HepG2 (cell line): ENCODE results near the gene CRAT. TPM values are rescaled to one million over a fixed set of nuclear protein-coding genes. Genes with fewer than 3 reads are reported as not detected.

Experiments
- AHDC1 ChIP-seq: sonication (generic); formaldehyde crosslinking; IDR thresholded peaks from 2 replicates; pipeline ENCODE4 v1.5.1; 2020; ENCODE audit warnings: mild to moderate bottlenecking, missing genetic modification reagents, borderline replicate concordance
- AHR ChIP-seq: IDR thresholded peaks from 2 replicates; pipeline ENCODE4 v1.6.1; 2018; ENCODE audit warnings: missing genetic modification reagents, missing compliant biosample characterization
- ARID2 ChIP-seq: sonication (generic); formaldehyde crosslinking; IDR thresholded peaks from 2 replicates; pipeline ENCODE4 v1.8.1; 2022; ENCODE audit warnings: mild to moderate bottlenecking, missing genetic modification reagents, borderline replicate concordance
- ATM ChIP-seq: fragments of 450-650 bp; IDR thresholded peaks from 2 replicates; pipeline ENCODE4 v1.7.1; 2017; ENCODE audit warnings: mild to moderate bottlenecking, borderline replicate concordance
- CENPT ChIP-seq: sonication (generic); formaldehyde crosslinking; IDR thresholded peaks from 2 replicates; pipeline ENCODE4 v1.8.0; 2022; ENCODE audit warnings: low read depth, mild to moderate bottlenecking, moderate library complexity, missing genetic modification reagents
- CTCF ChIP-seq: sonication (generic); formaldehyde crosslinking; IDR thresholded peaks from 2 replicates; pipeline ENCODE4 v1.5.0; 2020; ENCODE audit warnings: mild to moderate bottlenecking, missing genetic modification reagents, moderate library complexity
- FOXK2 ChIP-seq: fragments of 450-650 bp; IDR thresholded peaks from 2 replicates; pipeline ENCODE4 v1.6.1; 2016
- RBFOX2 ChIP-seq: fragments of 200-400 bp; formaldehyde crosslinking; IDR thresholded peaks from 2 replicates; pipeline ENCODE4 v1.6.1; 2017; ENCODE audit warnings: low read depth, mild to moderate bottlenecking, low read length
- RBM39 ChIP-seq: fragments of 200-400 bp; formaldehyde crosslinking; IDR thresholded peaks from one replicate; pipeline ENCODE4 v1.6.1; 2018; ENCODE audit warnings: antibody characterized with exemption, mild to moderate bottlenecking, low read depth, low read length; ENCODE audit not compliant: poor library complexity, severe bottlenecking
- SNRNP70 ChIP-seq: fragments of 200-400 bp; formaldehyde crosslinking; IDR thresholded peaks from 2 replicates; pipeline ENCODE4 v1.6.1; 2017; ENCODE audit warnings: mild to moderate bottlenecking, low read depth, low read length, moderate library complexity
- YY1 ChIP-seq: IDR thresholded peaks from 2 replicates; pipeline ENCODE4 v1.6.1; 2011; ENCODE audit warnings: low read length, low read depth, moderate library complexity, mild to moderate bottlenecking; ENCODE audit not compliant: insufficient read depth, insufficient replicate concordance
- ZMYM3 ChIP-seq: sonication (generic); formaldehyde crosslinking; IDR thresholded peaks from 2 replicates; pipeline ENCODE4 v1.5.1; 2020; ENCODE audit warnings: mild to moderate bottlenecking, missing genetic modification reagents
- ZNF280B ChIP-seq: sonication (generic); formaldehyde crosslinking; IDR thresholded peaks from 2 replicates; pipeline ENCODE4 v1.5.0; 2020; ENCODE audit warnings: missing genetic modification reagents, mild to moderate bottlenecking, borderline replicate concordance
- ZNF354B ChIP-seq: sonication (generic); formaldehyde crosslinking; IDR thresholded peaks from 2 replicates; pipeline ENCODE4 v1.8.0; 2022; ENCODE audit warnings: mild to moderate bottlenecking, missing genetic modification reagents
- ZNF432 ChIP-seq: sonication (generic); formaldehyde crosslinking; IDR thresholded peaks from 2 replicates; pipeline ENCODE4 v1.5.0; 2020; ENCODE audit warnings: missing genetic modification reagents, mild to moderate bottlenecking, borderline replicate concordance
- ZNF468 ChIP-seq: sonication (generic); formaldehyde crosslinking; IDR thresholded peaks from 2 replicates; pipeline ENCODE4 v1.8.0; 2022; ENCODE audit warnings: mild to moderate bottlenecking, moderate library complexity, missing genetic modification reagents
- ZNF557 ChIP-seq: sonication (generic); formaldehyde crosslinking; IDR thresholded peaks from 2 replicates; pipeline ENCODE4 v1.4.0; 2020; ENCODE audit warnings: missing genetic modification reagents
- ZNF563 ChIP-seq: sonication (generic); formaldehyde crosslinking; IDR thresholded peaks from 2 replicates; pipeline ENCODE4 v1.8.0; 2022; ENCODE audit warnings: mild to moderate bottlenecking, moderate library complexity, missing genetic modification reagents
- ZNF644 ChIP-seq: IDR thresholded peaks from 2 replicates; pipeline ENCODE4 v1.6.1; 2016; ENCODE audit warnings: low read depth
- ZNF674 ChIP-seq: sonication (generic); formaldehyde crosslinking; IDR thresholded peaks from 2 replicates; pipeline ENCODE4 v1.5.0; 2020; ENCODE audit warnings: low read depth, mild to moderate bottlenecking, missing genetic modification reagents
- ZNF678 ChIP-seq: sonication (generic); formaldehyde crosslinking; IDR thresholded peaks from 2 replicates; pipeline ENCODE4 v1.4.0; 2020; ENCODE audit warnings: mild to moderate bottlenecking, missing genetic modification reagents
- ZNF766 ChIP-seq: sonication (generic); formaldehyde crosslinking; IDR thresholded peaks from 2 replicates; pipeline ENCODE4 v1.5.0; 2020; ENCODE audit warnings: missing genetic modification reagents, borderline replicate concordance
- polyA plus RNA-seq, 8 experiments: library from polyadenylated mRNA; depleted of rRNA in 3 of 8; stranded (reverse) in 7 of 8; unstranded in 1 of 8; fragments of >200 nt; fragmentation: Illumina TruSeq in 4 of 8; extraction: Trizol in 4 of 8; gene quantifications; 2 replicates each; pipeline versions ENCODE4 v1.2.1 to v1.2.3, GENCODE V29; 2011 to 2016; ENCODE audit warnings: low read depth in 4 of 8, missing spikeins in 1 of 8, mixed read lengths in 1 of 8; ENCODE audit not compliant: insufficient read depth in 1 of 8
- total RNA-seq, 5 experiments: library from RNA; depleted of rRNA; stranded (reverse); fragments of >200 nt; fragmentation: Illumina TruSeq; extraction: Trizol; gene quantifications; 2 replicates each; pipeline ENCODE4 v1.2.3, GENCODE V29; 2016; ENCODE audit warnings: low read depth in 1 of 5

CRAT gene
- total and polyA plus RNA-seq, 2 of the 13 experiments (the other 11 are each of a cell fraction or from before 2014, with no cell fraction given), result 26.1 to 26.6 TPM

GRCh38 chr9:129139993-129140396, 29.4 kb upstream of the CRAT start (continued):
- TF ChIP-seq ZNF354B (CRISPR knock-in tag), result no peak
- no peak for TF ChIP-seq ZNF557 (CRISPR knock-in tag)
- no peak for TF ChIP-seq AHR (CRISPR knock-in tag)
- TF ChIP-seq ATM, result no peak
- peak; percentile 64 for TF ChIP-seq RBFOX2
- peak; percentile 92 for TF ChIP-seq YY1
- TF ChIP-seq ZNF674, result no peak
- no peak for TF ChIP-seq CENPT (CRISPR knock-in tag)
- TF ChIP-seq ZNF280B (CRISPR knock-in tag), result no peak
- no peak for TF ChIP-seq ZNF563 (CRISPR knock-in tag)
- TF ChIP-seq RBM39, result no peak
- no peak for TF ChIP-seq ZNF468
- no peak for TF ChIP-seq ARID2
- no peak for TF ChIP-seq ZNF432
- TF ChIP-seq CTCF (CRISPR knock-in tag), result no peak
- TF ChIP-seq ZMYM3 (CRISPR knock-in tag), result no peak; the same call in none of the 2 replicates
- no peak for TF ChIP-seq AHDC1 (CRISPR knock-in tag)
- TF ChIP-seq ZNF678 (CRISPR knock-in tag), result no peak
- 0 out of 2 replicates have a peak, but pooled peaks have one; percentile 4 for TF ChIP-seq ZNF644 (CRISPR knock-in tag)
- TF ChIP-seq FOXK2, result no peak
- no peak for TF ChIP-seq SNRNP70
- TF ChIP-seq ZNF766 (CRISPR knock-in tag), result peak; percentile 50; the same call in 1 of the 2 replicates
